Smooth muscle cell (in vitro differentiated cells): Measurements from ENCODE around the gene CTDSP2. TPM values are rescaled to one million over a fixed set of nuclear protein-coding genes. Genes with fewer than 3 reads are reported as not detected.

Source experiments
- DNase-seq: peaks from one replicate; lab custom pipeline; 2025; ENCODE audit not compliant: unreplicated experiment; lab: John Stamatoyannopoulos, UW
- H2AFZ ChIP-seq: fragments of 200-600 bp; sonication (generic); 2 replicates; pipeline ENCODE4 v1.6.0; 2016; ENCODE audit warnings: antibody characterized with exemption, low read depth, mild to moderate bottlenecking
- H3F3A ChIP-seq: fragments of 200-600 bp; sonication (generic); 2 replicates; pipeline ENCODE4 v1.6.0; 2017; ENCODE audit warnings: antibody characterized with exemption, low read depth
- H3K27ac ChIP-seq: fragments of 200-600 bp; sonication (generic); 2 replicates; pipeline ENCODE4 v1.5.1; 2016; ENCODE audit warnings: low read depth, mild to moderate bottlenecking
- H3K27me3 ChIP-seq: fragments of 200-600 bp; sonication (generic); 2 replicates; pipeline ENCODE4 v1.6.1; 2016; ENCODE audit warnings: low read depth, mild to moderate bottlenecking
- H3K36me3 ChIP-seq: fragments of 200-600 bp; sonication (generic); 2 replicates; pipeline ENCODE4 v1.5.1; 2016; ENCODE audit warnings: low read depth
- H3K4me1 ChIP-seq: fragments of 200-600 bp; sonication (generic); 2 replicates; pipeline ENCODE4 v1.5.1; 2016; ENCODE audit warnings: low read depth
- H3K4me2 ChIP-seq: fragments of 200-600 bp; sonication (generic); 2 replicates; pipeline ENCODE4 v1.6.0; 2016; ENCODE audit warnings: mild to moderate bottlenecking
- H3K4me3 ChIP-seq: fragments of 200-600 bp; sonication (generic); 2 replicates; pipeline ENCODE4 v1.5.1; 2016; ENCODE audit warnings: mild to moderate bottlenecking
- H3K79me2 ChIP-seq: fragments of 200-600 bp; sonication (generic); 2 replicates; pipeline ENCODE4 v1.6.0; 2016; ENCODE audit warnings: low read depth, mild to moderate bottlenecking
- H3K9ac ChIP-seq: fragments of 200-600 bp; sonication (generic); 2 replicates; pipeline ENCODE4 v1.6.0; 2016; ENCODE audit warnings: low read depth
- H3K9me3 ChIP-seq: fragments of 200-600 bp; sonication (generic); replicated peaks from 2 replicates; pipeline ENCODE4 v1.5.1; 2016; ENCODE audit warnings: low read depth
- H4K20me1 ChIP-seq: fragments of 200-600 bp; sonication (generic); 2 replicates; pipeline ENCODE4 v1.6.0; 2016; ENCODE audit warnings: low read depth
- WGBS: methylation state at CpG from one replicate; pipeline ENCODE4 v1.1.7; 2016; ENCODE audit warnings: low lambda C conversion rate; 5-methylcytosine and 5-hydroxymethylcytosine counted together
- polyA plus RNA-seq: library from polyadenylated mRNA; unstranded; fragments of >200 nt; fragmentation: Nextera tagmentation; extraction: Ambion mirVana; gene quantifications from 2 replicates; pipeline ENCODE4 v1.2.1, GENCODE V29; 2016
- total RNA-seq: library from RNA; depleted of rRNA; stranded (reverse); fragments of >200 nt; gene quantifications from 2 replicates; pipeline ENCODE4 v1.2.3, GENCODE V29; 2014
- TF ChIP-seq, protein P1 (sequence below): fragments of 200-600 bp; sonication (generic); IDR thresholded peaks from 2 replicates; pipeline ENCODE4 v1.5.1; 2017; ENCODE audit warnings: borderline replicate concordance, mild to moderate bottlenecking, antibody characterized with exemption; ENCODE audit not compliant: insufficient read depth, poor library complexity, severe bottlenecking

Gene CTDSP2
- total and polyA plus RNA-seq, 2 experiments from 2014 or later: 62.0 to 77.4 TPM

GRCh38 chr12:57781244-57781643 lies 65.3 kb downstream of the CTDSP2 start:
- no peaks in the 10 kb centered on the region for H3K9me3 ChIP-seq
- no peak for DNase-seq
- H3K36me3 ChIP-seq: peaks cover 4% of the 10 kb centered on the region
- no peak overlapping the region for H3K27ac ChIP-seq
- H3K4me3 ChIP-seq: no peak overlapping the region
- H4K20me1 ChIP-seq: no peaks in the 10 kb centered on the region
- no peaks in the 10 kb centered on the region for H3K27me3 ChIP-seq
- no peak overlapping the region for H3K9ac ChIP-seq
- peaks cover 8% of the 10 kb centered on the region for H3K4me1 ChIP-seq
- H3F3A ChIP-seq: no peaks in the 10 kb centered on the region
- 96% methylated on average over 3 of the region's 3 CpGs for WGBS
- TF ChIP-seq, protein P1, sequence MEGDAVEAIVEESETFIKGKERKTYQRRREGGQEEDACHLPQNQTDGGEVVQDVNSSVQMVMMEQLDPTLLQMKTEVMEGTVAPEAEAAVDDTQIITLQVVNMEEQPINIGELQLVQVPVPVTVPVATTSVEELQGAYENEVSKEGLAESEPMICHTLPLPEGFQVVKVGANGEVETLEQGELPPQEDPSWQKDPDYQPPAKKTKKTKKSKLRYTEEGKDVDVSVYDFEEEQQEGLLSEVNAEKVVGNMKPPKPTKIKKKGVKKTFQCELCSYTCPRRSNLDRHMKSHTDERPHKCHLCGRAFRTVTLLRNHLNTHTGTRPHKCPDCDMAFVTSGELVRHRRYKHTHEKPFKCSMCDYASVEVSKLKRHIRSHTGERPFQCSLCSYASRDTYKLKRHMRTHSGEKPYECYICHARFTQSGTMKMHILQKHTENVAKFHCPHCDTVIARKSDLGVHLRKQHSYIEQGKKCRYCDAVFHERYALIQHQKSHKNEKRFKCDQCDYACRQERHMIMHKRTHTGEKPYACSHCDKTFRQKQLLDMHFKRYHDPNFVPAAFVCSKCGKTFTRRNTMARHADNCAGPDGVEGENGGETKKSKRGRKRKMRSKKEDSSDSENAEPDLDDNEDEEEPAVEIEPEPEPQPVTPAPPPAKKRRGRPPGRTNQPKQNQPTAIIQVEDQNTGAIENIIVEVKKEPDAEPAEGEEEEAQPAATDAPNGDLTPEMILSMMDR: no peak
- peaks cover 19% of the 10 kb centered on the region for H3K79me2 ChIP-seq
- H2AFZ ChIP-seq: no peak overlapping the region
- H3K4me2 ChIP-seq: no peak overlapping the region

GRCh38 chr12:57780284-57780897 lies 66.1 kb downstream of the CTDSP2 start:
- Histone ChIP-seq H4K20me1 (no peaks in the 10 kb centered on the region), H3K9ac (no peak overlapping the region), H3K79me2 (peaks cover 19% of the 10 kb centered on the region), H3F3A (no peaks in the 10 kb centered on the region), H3K36me3 (no peaks in the 10 kb centered on the region), H3K27me3 (no peaks in the 10 kb centered on the region), H2AFZ (no peak overlapping the region), H3K27ac (no peak overlapping the region), H3K4me3 (no peak overlapping the region), H3K4me2 (no peak overlapping the region), H3K9me3 (no peaks in the 10 kb centered on the region), H3K4me1 (peaks cover 8% of the 10 kb centered on the region)
- TF ChIP-seq, protein P1: no peak
- 92% methylated on average over 4 of the region's 4 CpGs for WGBS
- DNase-seq: no peak

- no peaks in the 10 kb centered on the region for H3K9me3 ChIP-seq
- no peak overlapping the region for H3K27ac ChIP-seq
- H3F3A ChIP-seq: no peaks in the 10 kb centered on the region
- peaks cover 8% of the 10 kb centered on the region for H3K4me1 ChIP-seq
- H3K4me2 ChIP-seq: no peak overlapping the region
- no peak overlapping the region for H2AFZ ChIP-seq
- H3K36me3 ChIP-seq: no peaks in the 10 kb centered on the region
- H4K20me1 ChIP-seq: no peaks in the 10 kb centered on the region
- no peaks in the 10 kb centered on the region for H3K27me3 ChIP-seq
- H3K9ac ChIP-seq: no peak overlapping the region
- 91% methylated on average over 1 of the region's 1 CpG for WGBS
- H3K79me2 ChIP-seq: peaks cover 19% of the 10 kb centered on the region
- TF ChIP-seq, protein P1: no peak
- DNase-seq: no peak
- no peak overlapping the region for H3K4me3 ChIP-seq
Observed at GRCh38 chr12:57779736-57780135, 66.8 kb downstream of the CTDSP2 start.

DNA sequence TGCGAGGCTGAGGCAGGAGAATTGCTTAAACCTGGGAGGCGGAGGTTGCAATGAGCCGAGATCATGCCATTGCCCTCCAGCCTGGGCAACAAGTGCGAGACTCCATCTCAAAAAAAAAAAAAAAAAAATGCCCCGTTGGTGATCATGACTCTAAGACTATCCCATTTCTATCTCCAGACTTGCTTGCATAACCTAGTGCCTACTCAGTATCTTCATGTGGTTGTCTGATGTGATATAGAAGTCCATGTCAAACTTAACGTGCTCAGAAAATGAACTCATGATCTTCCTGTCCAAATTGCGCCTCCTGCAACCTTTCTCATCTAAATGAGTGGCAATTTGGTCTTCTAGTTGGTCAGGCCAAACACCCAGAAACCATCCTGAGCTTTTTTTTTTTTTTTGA lies 68.6 kb downstream of the CTDSP2 start:
- H3K4me2 ChIP-seq: no peak overlapping the region
- WGBS: 90% methylated on average over 7 of the region's 7 CpGs
- no peaks in the 10 kb centered on the region for H3K4me1 ChIP-seq
- H3K27ac ChIP-seq: no peak overlapping the region
- H3K9ac ChIP-seq: no peak overlapping the region
- TF ChIP-seq, protein P1: no peak
- H4K20me1 ChIP-seq: no peaks in the 10 kb centered on the region
- H3F3A ChIP-seq: no peaks in the 10 kb centered on the region
- H3K4me3 ChIP-seq: no peak overlapping the region
- no peaks in the 10 kb centered on the region for H3K9me3 ChIP-seq
- DNase-seq: no peak
- no peak overlapping the region for H2AFZ ChIP-seq
- peaks cover 2% of the 10 kb centered on the region for H3K79me2 ChIP-seq
- no peaks in the 10 kb centered on the region for H3K36me3 ChIP-seq
- H3K27me3 ChIP-seq: no peaks in the 10 kb centered on the region
